Natural killer cell (primary cell): Measurements from ENCODE around the gene BFSP1. TPM values are rescaled to one million over a fixed set of nuclear protein-coding genes. Genes with fewer than 3 reads are reported as not detected.

Experiments
- ATAC-seq, 3 donors: fragments of 150-1000 bp in 2 of 3; fragments of 200-7000 bp in 1 of 3; cut with Tn5 transposase; 1 replicate in 1 of 3; 2 replicates in 2 of 3; pipeline ENCODE4 v1.10.0; 2021; ENCODE audit warnings: mild to moderate bottlenecking in 2 of 3, moderate library complexity in 2 of 3
- DNase-seq, 2 donors: peaks; one replicate each; pipeline versions ENCODE4 v3.0.0 to v3.0.0-alpha.2; 2013 to 2021; ENCODE audit warnings: mixed read lengths in 1 of 2
- H3K27ac ChIP-seq: one replicate; pipeline ENCODE4 v1.5.1; 2013; ENCODE audit warnings: mild to moderate bottlenecking, low read length
- H3K27me3 ChIP-seq: one replicate; pipeline ENCODE4 v1.6.1; 2013; ENCODE audit warnings: low read length; ENCODE audit not compliant: control insufficient read depth, insufficient read depth
- H3K36me3 ChIP-seq: one replicate; pipeline ENCODE4 v1.6.1; 2013; ENCODE audit warnings: low read length; ENCODE audit not compliant: control insufficient read depth, insufficient read depth
- H3K4me1 ChIP-seq: one replicate; pipeline ENCODE4 v1.6.1; 2013; ENCODE audit warnings: low read length; ENCODE audit not compliant: control insufficient read depth, insufficient read depth
- H3K4me3 ChIP-seq: one replicate; pipeline ENCODE4 v1.5.1; 2013; ENCODE audit warnings: low read length
- H3K9me3 ChIP-seq: one replicate; pipeline ENCODE4 v1.6.1; 2013; ENCODE audit warnings: low read length; ENCODE audit not compliant: control insufficient read depth, insufficient read depth
- H3K27ac Mint-ChIP-seq, 2 donors: one replicate each; pipeline ENCODE4 v1.8.0; 2022; ENCODE audit warnings: mild to moderate bottlenecking in 2 of 2, mixed read lengths in 2 of 2, moderate library complexity in 1 of 2
- H3K27me3 Mint-ChIP-seq, 2 donors: one replicate each; pipeline ENCODE4 v1.8.0; 2022; ENCODE audit warnings: low read depth in 2 of 2, mixed read lengths in 2 of 2
- H3K36me3 Mint-ChIP-seq: one replicate; pipeline ENCODE4 v1.8.0; 2022; ENCODE audit warnings: mixed read lengths
- H3K4me1 Mint-ChIP-seq, 2 donors: one replicate each; pipeline ENCODE4 v1.8.0; 2022; ENCODE audit warnings: mixed read lengths in 2 of 2
- H3K4me3 Mint-ChIP-seq: one replicate; pipeline ENCODE4 v1.8.0; 2022; ENCODE audit warnings: mild to moderate bottlenecking, moderate library complexity, mixed read lengths
- H3K9me3 Mint-ChIP-seq, 2 donors: one replicate each; pipeline ENCODE4 v1.8.0; 2022; ENCODE audit warnings: mixed read lengths in 2 of 2
- WGBS: methylation state at CpG from one replicate; pipeline ENCODE4 v1.1.7; 2013; ENCODE audit warnings: missing lambda C conversion rate; ENCODE audit not compliant: insufficient coverage; 5-methylcytosine and 5-hydroxymethylcytosine counted together
- intact Hi-C: fragments of 100-400 bp; cut with micrococcal nuclease; formaldehyde crosslinking; loops from one replicate; pipeline ENCODE4 v1.14.2; 2022
- total RNA-seq, 4 donors: library from RNA; stranded (reverse); fragments of 120-200 nt in 1 of 4; gene quantifications; one replicate each; pipeline versions ENCODE4 v1.2.3 to v1.2.4, GENCODE V29; 2013 to 2022
- TF ChIP-seq, protein P1 (sequence below): fragments of 200-600 bp; IDR thresholded peaks from one replicate; pipeline ENCODE4 v1.8.0; 2022; ENCODE audit warnings: antibody characterized with exemption

The BFSP1 gene
- total RNA-seq, 3 donors from 2014 or later (not counting 1 experiment from before 2014, with no cell fraction given), result 2.7 to 7.3 (median 3.7) TPM

DNA sequence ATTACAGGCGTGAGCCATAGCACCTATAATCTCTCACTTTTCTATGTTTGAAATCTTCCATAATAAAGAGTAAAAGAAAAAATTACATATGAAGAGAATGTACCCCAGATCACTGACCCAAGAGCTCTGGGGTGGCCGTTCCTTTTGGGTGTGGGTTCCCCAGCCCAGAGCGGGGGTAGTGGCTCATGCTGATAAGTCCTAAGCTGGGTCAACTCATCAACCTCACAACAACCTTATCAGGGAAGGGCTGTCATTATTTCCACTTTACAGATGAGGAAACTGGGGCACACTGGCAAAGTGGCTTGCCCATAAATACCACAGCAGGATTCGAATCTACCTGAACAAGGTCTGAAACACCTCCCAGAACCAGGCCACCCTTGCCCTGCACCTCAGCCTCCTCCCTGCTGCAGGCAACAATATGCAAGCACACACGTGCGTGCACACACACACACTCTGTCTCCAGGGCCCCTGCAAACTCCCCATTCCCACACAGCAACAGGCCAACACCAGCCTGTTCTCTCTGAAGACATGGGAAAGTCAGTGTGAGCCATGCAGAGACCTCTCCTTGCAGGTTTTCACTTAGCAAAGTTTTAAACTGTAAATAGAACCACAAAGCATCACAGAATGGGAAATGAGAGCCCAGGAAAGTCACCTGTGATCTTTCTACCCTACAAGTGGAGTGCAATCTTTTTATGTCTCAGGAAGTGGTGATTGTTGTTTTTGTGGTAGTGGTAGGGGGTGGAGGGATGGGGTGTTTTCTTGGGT, 27.7 kb downstream of the BFSP1 start:
- H3K36me3 ChIP-seq, result no peaks in the 10 kb centered on the region
- no peak overlapping the region for H3K27ac ChIP-seq
- H3K27me3 ChIP-seq, result no peaks in the 10 kb centered on the region
- H3K36me3 Mint-ChIP-seq, result no peaks in the 10 kb centered on the region
- 60% methylated on average over 5 of the region's 6 CpGs for WGBS
- peaks cover 48% of the 10 kb centered on the region for H3K4me1 ChIP-seq
- H3K9me3 ChIP-seq, result no peaks in the 10 kb centered on the region
- H3K4me3 Mint-ChIP-seq, result peak overlapping the region; percentile 90
- no peak overlapping the region for H3K4me3 ChIP-seq
- peaks cover 46 to 50% of the 10 kb centered on the region in 2 donors for H3K4me1 Mint-ChIP-seq
- no peaks in the 10 kb centered on the region for H3K27me3 Mint-ChIP-seq
- DNase-seq (peak in 1 of 2 donors; percentile 37), ATAC-seq (no peak)
- TF ChIP-seq, protein P1, sequence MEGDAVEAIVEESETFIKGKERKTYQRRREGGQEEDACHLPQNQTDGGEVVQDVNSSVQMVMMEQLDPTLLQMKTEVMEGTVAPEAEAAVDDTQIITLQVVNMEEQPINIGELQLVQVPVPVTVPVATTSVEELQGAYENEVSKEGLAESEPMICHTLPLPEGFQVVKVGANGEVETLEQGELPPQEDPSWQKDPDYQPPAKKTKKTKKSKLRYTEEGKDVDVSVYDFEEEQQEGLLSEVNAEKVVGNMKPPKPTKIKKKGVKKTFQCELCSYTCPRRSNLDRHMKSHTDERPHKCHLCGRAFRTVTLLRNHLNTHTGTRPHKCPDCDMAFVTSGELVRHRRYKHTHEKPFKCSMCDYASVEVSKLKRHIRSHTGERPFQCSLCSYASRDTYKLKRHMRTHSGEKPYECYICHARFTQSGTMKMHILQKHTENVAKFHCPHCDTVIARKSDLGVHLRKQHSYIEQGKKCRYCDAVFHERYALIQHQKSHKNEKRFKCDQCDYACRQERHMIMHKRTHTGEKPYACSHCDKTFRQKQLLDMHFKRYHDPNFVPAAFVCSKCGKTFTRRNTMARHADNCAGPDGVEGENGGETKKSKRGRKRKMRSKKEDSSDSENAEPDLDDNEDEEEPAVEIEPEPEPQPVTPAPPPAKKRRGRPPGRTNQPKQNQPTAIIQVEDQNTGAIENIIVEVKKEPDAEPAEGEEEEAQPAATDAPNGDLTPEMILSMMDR, result no peak
- intact Hi-C loops, result loop anchor here (2.0 to 10.0 kb wide), 2 partner anchors 67 to 461 kb away; partner anchors contain the start of genes DSTN, MGME1 and SNX5
- no peaks in the 10 kb centered on the region for H3K9me3 Mint-ChIP-seq
- peak overlapping the region; percentile 85 to 93 for H3K27ac Mint-ChIP-seq

DNA sequence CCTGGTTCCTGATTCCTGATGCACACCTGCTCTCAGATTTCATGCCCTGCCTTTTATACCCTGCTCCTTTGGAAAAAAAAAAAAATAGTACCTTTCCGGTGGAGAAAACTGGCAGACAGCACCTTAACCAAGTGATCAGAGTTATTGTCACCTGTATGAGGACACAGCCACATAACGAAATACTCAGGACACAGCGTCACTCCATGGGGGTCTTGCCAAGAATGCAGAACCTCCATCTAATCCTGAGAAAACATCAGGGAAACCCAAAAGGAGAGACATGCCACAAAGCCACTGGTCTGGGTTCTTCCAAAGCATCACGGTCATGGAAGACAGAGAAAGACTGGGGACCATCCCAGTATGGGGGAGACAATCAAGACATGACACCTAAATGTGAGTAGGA, 29.1 kb downstream of the BFSP1 start:
- H3K27ac ChIP-seq, result no peak overlapping the region
- Mint-ChIP-seq H3K4me1 (peaks cover 34 to 38% of the 10 kb centered on the region in 2 donors), H3K4me3 (peak overlapping the region; percentile 21), H3K36me3 (no peaks in the 10 kb centered on the region), H3K27me3 (no peaks in the 10 kb centered on the region), H3K9me3 (no peaks in the 10 kb centered on the region), H3K27ac (no peak overlapping the region)
- TF ChIP-seq, protein P1, result no peak
- H3K9me3 ChIP-seq, result no peaks in the 10 kb centered on the region
- no peaks in the 10 kb centered on the region for H3K27me3 ChIP-seq
- intact Hi-C loops, result loop anchor here (10.0 kb wide), 1 partner anchor 463 kb away; the partner anchor contains the start of genes MGME1 and SNX5
- ATAC-seq, result no peak
- H3K36me3 ChIP-seq, result no peaks in the 10 kb centered on the region
- no peak for DNase-seq
- peaks cover 41% of the 10 kb centered on the region for H3K4me1 ChIP-seq
- WGBS, result 90% methylated on average over 4 of the region's 4 CpGs
- H3K4me3 ChIP-seq, result no peak overlapping the region

DNA sequence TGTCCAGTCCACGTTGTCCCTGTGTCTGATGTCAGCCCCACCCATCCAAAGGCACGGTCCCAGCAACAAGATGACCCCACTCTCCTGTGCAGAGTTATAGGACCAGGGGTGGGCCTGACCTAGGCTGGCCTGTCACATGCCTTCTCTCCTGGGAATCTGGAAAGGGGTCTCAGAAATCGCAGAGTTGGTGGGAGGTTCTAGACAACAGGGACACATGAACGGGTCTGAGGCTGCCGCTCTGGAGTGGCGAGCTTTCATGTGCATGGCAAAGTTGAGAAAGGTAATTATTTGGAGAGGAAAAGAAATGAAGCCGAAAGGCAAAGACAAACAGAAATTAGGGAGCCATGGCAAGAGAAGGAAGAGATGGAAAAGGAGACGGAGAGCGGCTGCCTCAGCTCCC, 29.5 kb downstream of the BFSP1 start:
- ATAC-seq (no peak), DNase-seq (no peak)
- H3K27ac Mint-ChIP-seq, result no peak overlapping the region
- WGBS, result 86% methylated on average over 9 of the region's 9 CpGs
- Histone ChIP-seq H3K9me3 (no peaks in the 10 kb centered on the region), H3K4me3 (no peak overlapping the region), H3K27me3 (no peaks in the 10 kb centered on the region), H3K4me1 (peaks cover 37% of the 10 kb centered on the region), H3K36me3 (no peaks in the 10 kb centered on the region), H3K27ac (no peak overlapping the region)
- H3K27me3 Mint-ChIP-seq, result no peaks in the 10 kb centered on the region
- no peaks in the 10 kb centered on the region for H3K9me3 Mint-ChIP-seq
- TF ChIP-seq, protein P1, result no peak
- no peaks in the 10 kb centered on the region for H3K36me3 Mint-ChIP-seq
- H3K4me1 Mint-ChIP-seq, result peaks cover 30 to 34% of the 10 kb centered on the region in 2 donors
- intact Hi-C loops, result loop anchor here (10.0 kb wide), 1 partner anchor 463 kb away; the partner anchor contains the start of genes MGME1 and SNX5
- H3K4me3 Mint-ChIP-seq, result no peak overlapping the region
